Neuronal stem cell (in vitro differentiated cells): ENCODE data around the gene DSCAM.

Experiments
- DNase-seq: peaks from one replicate; pipeline ENCODE4 v3.0.0-alpha.2; 2013; ENCODE audit warnings: low spot score
- H2AFZ ChIP-seq: one replicate; pipeline ENCODE4 v1.6.1; 2013; ENCODE audit warnings: mild to moderate bottlenecking, low read length, inconsistent platforms
- H2AK5ac ChIP-seq: 2 replicates; pipeline ENCODE4 v1.6.1; 2013; ENCODE audit warnings: low read depth, mild to moderate bottlenecking, inconsistent platforms, low read length, moderate library complexity, mixed read lengths
- H2BK120ac ChIP-seq: 2 replicates; pipeline ENCODE4 v1.6.1; 2013; ENCODE audit warnings: low read depth, mild to moderate bottlenecking, inconsistent platforms, low read length, moderate library complexity, mixed read lengths
- H2BK12ac ChIP-seq: one replicate; pipeline ENCODE4 v1.6.1; 2013; ENCODE audit warnings: low read length, inconsistent platforms
- H2BK15ac ChIP-seq: 2 replicates; pipeline ENCODE4 v1.6.1; 2013; ENCODE audit warnings: mild to moderate bottlenecking, low read length, inconsistent platforms, mixed read lengths
- H2BK5ac ChIP-seq: one replicate; pipeline ENCODE4 v1.6.1; 2013; ENCODE audit warnings: inconsistent platforms, mild to moderate bottlenecking, low read length, moderate library complexity
- H3K14ac ChIP-seq: one replicate; pipeline ENCODE4 v1.6.1; 2013; ENCODE audit warnings: low read length, inconsistent platforms
- H3K18ac ChIP-seq: 2 replicates; pipeline ENCODE4 v1.6.1; 2013; ENCODE audit warnings: low read length, inconsistent platforms
- H3K23ac ChIP-seq: 2 replicates; pipeline ENCODE4 v1.6.1; 2013; ENCODE audit warnings: low read depth, mild to moderate bottlenecking, mixed read lengths, low read length, inconsistent platforms; ENCODE audit not compliant: poor library complexity
- H3K27ac ChIP-seq: replicated peaks from 3 replicates; pipeline ENCODE4 v1.5.1; 2013; ENCODE audit warnings: low read length, inconsistent platforms
- H3K27me3 ChIP-seq, 3 experiments: 2 replicates each; pipeline ENCODE4 v1.6.1; 2013; ENCODE audit warnings: low read length in 3 of 3, mild to moderate bottlenecking in 2 of 3, inconsistent platforms in 1 of 3, low read depth in 1 of 3, mixed read lengths in 1 of 3, moderate library complexity in 1 of 3; ENCODE audit not compliant: control insufficient read depth in 3 of 3, insufficient read depth in 3 of 3
- H3K36me3 ChIP-seq, 2 donors: replicated peaks in 1 of 2; 2 replicates each; pipeline ENCODE4 v1.6.1; 2013; ENCODE audit warnings: low read length in 2 of 2; ENCODE audit not compliant: control insufficient read depth in 2 of 2, insufficient read depth in 2 of 2
- H3K4ac ChIP-seq: 2 replicates; pipeline ENCODE4 v1.6.1; 2013; ENCODE audit warnings: inconsistent platforms, mild to moderate bottlenecking, low read length, moderate library complexity
- H3K4me1 ChIP-seq, 2 donors: 1 replicate in 1 of 2; 2 replicates in 1 of 2; pipeline ENCODE4 v1.6.1; 2013; ENCODE audit warnings: low read length in 2 of 2, low read depth in 1 of 2; ENCODE audit not compliant: control insufficient read depth in 2 of 2, insufficient read depth in 1 of 2
- H3K4me2 ChIP-seq: one replicate; pipeline ENCODE4 v1.6.1; 2013; ENCODE audit warnings: mild to moderate bottlenecking, low read length, inconsistent platforms; ENCODE audit not compliant: insufficient read depth, poor library complexity, severe bottlenecking
- H3K4me3 ChIP-seq, 2 donors: 2 replicates each; pipeline ENCODE4 v1.5.1; 2013; ENCODE audit warnings: low read length in 2 of 2, mild to moderate bottlenecking in 2 of 2, inconsistent platforms in 1 of 2, moderate library complexity in 1 of 2
- H3K79me1 ChIP-seq: one replicate; pipeline ENCODE4 v1.6.1; 2013; ENCODE audit warnings: low read depth, mild to moderate bottlenecking, inconsistent platforms, low read length, moderate library complexity
- H3K9ac ChIP-seq: one replicate; pipeline ENCODE4 v1.6.1; 2013; ENCODE audit warnings: mild to moderate bottlenecking, low read depth, low read length, inconsistent platforms; ENCODE audit not compliant: poor library complexity
- H3K9me3 ChIP-seq, 2 donors: replicated peaks in 1 of 2; 2 replicates each; pipeline versions ENCODE3 to v1.6.1; 2013; ENCODE audit warnings: low read length in 2 of 2, mild to moderate bottlenecking in 2 of 2, inconsistent platforms in 1 of 2, low read depth in 1 of 2, mixed read lengths in 1 of 2, moderate library complexity in 1 of 2; ENCODE audit not compliant: control insufficient read depth in 2 of 2, insufficient read depth in 1 of 2
- H4K8ac ChIP-seq: one replicate; pipeline ENCODE4 v1.6.1; 2013; ENCODE audit warnings: low read depth, mild to moderate bottlenecking, inconsistent platforms, low read length, moderate library complexity
- H4K91ac ChIP-seq: one replicate; pipeline ENCODE4 v1.6.1; 2013; ENCODE audit warnings: low read length, low read depth, mild to moderate bottlenecking, inconsistent platforms; ENCODE audit not compliant: poor library complexity
- WGBS, 2 donors: extraction: QIAGEN DNeasy Blood & Tissue Kit; methylation state at CpG; one replicate each; pipeline ENCODE4 v1.1.7; 2013; ENCODE audit warnings: missing lambda C conversion rate in 2 of 2, mixed read lengths in 1 of 2; ENCODE audit not compliant: insufficient read length in 2 of 2, insufficient replicate concordance in 1 of 2; ENCODE audit errors: extremely low coverage in 2 of 2; 5-methylcytosine and 5-hydroxymethylcytosine counted together

The DSCAM gene

DNA sequence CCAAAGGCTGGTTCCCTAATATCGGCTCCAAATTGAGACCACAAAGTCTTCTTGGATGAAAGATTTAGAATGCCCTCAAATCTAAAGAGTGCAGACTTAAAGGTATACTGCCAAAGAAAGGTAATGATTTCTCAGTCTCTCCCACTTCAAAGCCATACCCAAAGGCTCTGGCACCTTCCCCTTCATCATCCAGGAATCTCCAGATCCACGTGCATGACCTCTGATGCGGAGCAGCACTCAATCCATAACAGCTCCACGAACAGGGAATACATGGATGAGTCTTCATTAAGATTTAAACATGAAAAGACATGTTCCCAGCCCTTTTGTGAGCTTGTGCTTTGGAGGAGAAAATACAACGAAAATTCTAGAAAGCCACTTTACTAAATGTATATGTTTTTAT, 453.9 kb downstream of the DSCAM start:
- Histone ChIP-seq H2AFZ (no peak overlapping the region), H3K4me3 (no peak overlapping the region), H4K91ac (no peak overlapping the region), H3K4me1 (no peaks in the 10 kb centered on the region), H3K79me1 (no peaks in the 10 kb centered on the region), H3K27me3 (peaks cover 0 to 5% (median 0%) of the 10 kb centered on the region in 3 experiments), H3K23ac (no peak overlapping the region), H3K9me3 (no peaks in the 10 kb centered on the region), H2BK15ac (no peak overlapping the region), H2BK5ac (no peak overlapping the region), H3K9ac (no peak overlapping the region), H2AK5ac (no peak overlapping the region), H4K8ac (no peak overlapping the region), H2BK12ac (no peak overlapping the region), H3K18ac (no peak overlapping the region), H3K27ac (no peak overlapping the region), H3K4ac (no peak overlapping the region), H3K4me2 (no peak overlapping the region), H3K36me3 (no peaks in the 10 kb centered on the region), H2BK120ac (no peak overlapping the region), H3K14ac (no peak overlapping the region)
- no CpG with 5 or more reads among the region's 5 CpGs for WGBS, 2 donors
- no peak for DNase-seq

GRCh38 chr21:40388046-40388445, 458.9 kb downstream of the DSCAM start:
- no peak overlapping the region for H2BK15ac ChIP-seq
- no CpG with 5 or more reads among the region's 6 CpGs for WGBS, 2 donors
- no peak overlapping the region for H2BK5ac ChIP-seq
- H3K14ac ChIP-seq, result no peak overlapping the region
- H4K8ac ChIP-seq, result no peak overlapping the region
- DNase-seq, result no peak
- H4K91ac ChIP-seq, result no peak overlapping the region
- no peak overlapping the region for H3K4ac ChIP-seq
- no peaks in the 10 kb centered on the region for H3K4me1 ChIP-seq
- H2BK12ac ChIP-seq, result no peak overlapping the region
- no peak overlapping the region for H3K18ac ChIP-seq
- H3K9me3 ChIP-seq, result no peaks in the 10 kb centered on the region
- H3K9ac ChIP-seq, result no peak overlapping the region
- no peaks in the 10 kb centered on the region for H3K36me3 ChIP-seq
- no peak overlapping the region for H3K4me3 ChIP-seq
- H3K4me2 ChIP-seq, result no peak overlapping the region
- no peak overlapping the region for H3K27ac ChIP-seq
- no peaks in the 10 kb centered on the region for H3K79me1 ChIP-seq
- H3K23ac ChIP-seq, result no peak overlapping the region
- no peak overlapping the region for H2AK5ac ChIP-seq
- H2AFZ ChIP-seq, result no peak overlapping the region
- no peak overlapping the region for H2BK120ac ChIP-seq
- peaks cover 0 to 9% (median 0%) of the 10 kb centered on the region in 3 experiments for H3K27me3 ChIP-seq

- DNase-seq, result no peak
- no peak overlapping the region for H4K91ac ChIP-seq
- no peak overlapping the region for H3K4me2 ChIP-seq
- no peak overlapping the region for H3K18ac ChIP-seq
- no peak overlapping the region for H3K14ac ChIP-seq
- H3K79me1 ChIP-seq, result no peaks in the 10 kb centered on the region
- H2AK5ac ChIP-seq, result no peak overlapping the region
- H3K27ac ChIP-seq, result no peak overlapping the region
- WGBS, 2 donors, result no CpG with 5 or more reads among the region's 2 CpGs
- H3K4me1 ChIP-seq, result no peaks in the 10 kb centered on the region
- H3K4ac ChIP-seq, result no peak overlapping the region
- H3K36me3 ChIP-seq, result no peaks in the 10 kb centered on the region
- no peak overlapping the region for H4K8ac ChIP-seq
- H2BK120ac ChIP-seq, result no peak overlapping the region
- H3K23ac ChIP-seq, result no peak overlapping the region
- H3K9me3 ChIP-seq, result no peaks in the 10 kb centered on the region
- no peak overlapping the region for H2BK15ac ChIP-seq
- no peak overlapping the region for H2AFZ ChIP-seq
- H3K9ac ChIP-seq, result no peak overlapping the region
- peaks cover 0 to 9% (median 0%) of the 10 kb centered on the region in 3 experiments for H3K27me3 ChIP-seq
- no peak overlapping the region for H2BK12ac ChIP-seq
- no peak overlapping the region for H2BK5ac ChIP-seq
- H3K4me3 ChIP-seq, result no peak overlapping the region
Measured at GRCh38 chr21:40386981-40387747, 459.8 kb downstream of the DSCAM start.

- no peak overlapping the region for H3K23ac ChIP-seq
- H3K27me3 ChIP-seq, result peaks cover 0 to 9% (median 0%) of the 10 kb centered on the region in 3 experiments
- H3K4ac ChIP-seq, result no peak overlapping the region
- no peak overlapping the region for H2AK5ac ChIP-seq
- H3K36me3 ChIP-seq, result no peaks in the 10 kb centered on the region
- H3K14ac ChIP-seq, result no peak overlapping the region
- H3K79me1 ChIP-seq, result no peaks in the 10 kb centered on the region
- H2BK12ac ChIP-seq, result no peak overlapping the region
- no peak overlapping the region for H2BK120ac ChIP-seq
- H2BK5ac ChIP-seq, result no peak overlapping the region
- no peaks in the 10 kb centered on the region for H3K9me3 ChIP-seq
- H4K91ac ChIP-seq, result no peak overlapping the region
- no peaks in the 10 kb centered on the region for H3K4me1 ChIP-seq
- no peak overlapping the region for H2BK15ac ChIP-seq
- no peak overlapping the region for H4K8ac ChIP-seq
- peak; percentile 37 for DNase-seq
- no peak overlapping the region for H3K4me3 ChIP-seq
- peak overlapping the region; percentile 3 for H2AFZ ChIP-seq
- H3K4me2 ChIP-seq, result no peak overlapping the region
- peak overlapping the region; percentile 44 for H3K18ac ChIP-seq
- no peak overlapping the region for H3K9ac ChIP-seq
- H3K27ac ChIP-seq, result no peak overlapping the region
- no CpG with 5 or more reads among the region's 23 CpGs for WGBS, 2 donors
Measured at GRCh38 chr21:40386294-40386911, 460.6 kb downstream of the DSCAM start.
